CD14-positive monocyte (primary cell): ENCODE data around the gene PRR33. TPM values are rescaled to one million over a fixed set of nuclear protein-coding genes. Genes with fewer than 3 reads are reported as not detected.

ENCODE experiments used
- DNase-seq, 3 donors: peaks; one replicate each; pipeline ENCODE4 v3.0.0-alpha.2; 2011 to 2022
- H2AFZ ChIP-seq: 2 replicates; pipeline ENCODE4 v1.6.0; 2012; ENCODE audit warnings: mild to moderate bottlenecking, low read depth, low read length, inconsistent platforms; ENCODE audit not compliant: insufficient read depth, poor library complexity, severe bottlenecking
- H3K27ac ChIP-seq, 2 donors: 1 replicate in 1 of 2; 2 replicates in 1 of 2; pipeline ENCODE4 v1.5.1; 2012 to 2013; ENCODE audit warnings: low read length in 2 of 2, control low read depth in 1 of 2, inconsistent platforms in 1 of 2, low read depth in 1 of 2, mild to moderate bottlenecking in 1 of 2
- H3K27me3 ChIP-seq, 2 donors: one replicate each; pipeline versions ENCODE4 v1.6.0 to v1.6.1; 2011 to 2013; ENCODE audit warnings: low read length in 2 of 2; ENCODE audit not compliant: control insufficient read depth in 2 of 2, insufficient read depth in 2 of 2
- H3K36me3 ChIP-seq, 2 donors: replicated peaks in 1 of 2; 1 replicate in 1 of 2; 2 replicates in 1 of 2; pipeline versions ENCODE4 v1.5.1 to v1.6.1; 2012 to 2013; ENCODE audit warnings: low read length in 2 of 2, control low read depth in 1 of 2, inconsistent platforms in 1 of 2, mild to moderate bottlenecking in 1 of 2; ENCODE audit not compliant: insufficient read depth in 2 of 2, control insufficient read depth in 1 of 2
- H3K4me1 ChIP-seq, 2 donors: 1 replicate in 1 of 2; 2 replicates in 1 of 2; pipeline versions ENCODE4 v1.5.1 to v1.6.1; 2012 to 2013; ENCODE audit warnings: low read length in 2 of 2, control low read depth in 1 of 2, inconsistent platforms in 1 of 2, mild to moderate bottlenecking in 1 of 2, moderate library complexity in 1 of 2; ENCODE audit not compliant: insufficient read depth in 2 of 2, control insufficient read depth in 1 of 2
- H3K4me2 ChIP-seq: replicated peaks from 2 replicates; pipeline ENCODE3; 2012; ENCODE audit warnings: low read length, moderate library complexity, mild to moderate bottlenecking; ENCODE audit not compliant: poor library complexity, severe bottlenecking; ENCODE audit errors: extremely low read depth
- H3K4me3 ChIP-seq, 3 experiments: fragments of 200-600 bp in 1 of 3; sonication (generic) in 1 of 3; replicated peaks in 1 of 3; 1 replicate in 2 of 3; 2 replicates in 1 of 3; pipeline ENCODE4 v1.5.1; 2011 to 2013; ENCODE audit warnings: low read length in 3 of 3, mild to moderate bottlenecking in 3 of 3, control low read depth in 2 of 3, low read depth in 2 of 3, inconsistent platforms in 1 of 3, moderate library complexity in 1 of 3
- H3K79me2 ChIP-seq: 2 replicates; pipeline ENCODE4 v1.6.0; 2012; ENCODE audit warnings: mild to moderate bottlenecking, control low read depth, inconsistent platforms, low read length, moderate library complexity; ENCODE audit not compliant: insufficient read depth
- H3K9ac ChIP-seq: 2 replicates; pipeline ENCODE4 v1.6.0; 2017; ENCODE audit warnings: low read length, mild to moderate bottlenecking; ENCODE audit not compliant: insufficient read depth, poor library complexity, severe bottlenecking
- H3K9me3 ChIP-seq, 2 donors: replicated peaks in 1 of 2; 1 replicate in 1 of 2; 2 replicates in 1 of 2; pipeline versions ENCODE4 v1.5.1 to v1.6.1; 2012 to 2013; ENCODE audit warnings: low read length in 2 of 2, control low read depth in 1 of 2; ENCODE audit not compliant: control insufficient read depth in 1 of 2, insufficient read depth in 1 of 2
- H4K20me1 ChIP-seq: 2 replicates; pipeline ENCODE4 v1.6.0; 2012; ENCODE audit warnings: mild to moderate bottlenecking, low read length, control low read depth, moderate library complexity; ENCODE audit not compliant: insufficient read depth
- H3K27ac Mint-ChIP-seq, 7 donors: one replicate each; pipeline ENCODE4 v1.8.0; 2020; ENCODE audit warnings: mild to moderate bottlenecking in 7 of 7, mixed read lengths in 7 of 7, moderate library complexity in 6 of 7, inconsistent platforms in 2 of 7
- H3K27me3 Mint-ChIP-seq, 3 donors: one replicate each; pipeline ENCODE4 v1.8.0; 2021 to 2022; ENCODE audit warnings: low read depth in 3 of 3, mild to moderate bottlenecking in 3 of 3, mixed read lengths in 3 of 3, moderate library complexity in 3 of 3, inconsistent platforms in 1 of 3
- H3K36me3 Mint-ChIP-seq, 2 donors: one replicate each; pipeline ENCODE4 v1.8.0; 2020; ENCODE audit warnings: mixed read lengths in 2 of 2, inconsistent platforms in 1 of 2, mild to moderate bottlenecking in 1 of 2
- H3K4me1 Mint-ChIP-seq: one replicate; pipeline ENCODE4 v1.8.0; 2020; ENCODE audit warnings: mild to moderate bottlenecking, mixed read lengths
- H3K4me3 Mint-ChIP-seq, 2 donors: one replicate each; pipeline ENCODE4 v1.8.0; 2020; ENCODE audit warnings: mild to moderate bottlenecking in 2 of 2, mixed read lengths in 2 of 2, moderate library complexity in 1 of 2
- H3K9me3 Mint-ChIP-seq, 7 donors: one replicate each; pipeline ENCODE4 v1.8.0; 2020 to 2022; ENCODE audit warnings: mixed read lengths in 7 of 7, mild to moderate bottlenecking in 6 of 7, moderate library complexity in 6 of 7, inconsistent platforms in 2 of 7
- CTCF ChIP-seq: fragments of 200-600 bp; IDR thresholded peaks from one replicate; pipeline ENCODE4 v1.8.0; 2022; ENCODE audit warnings: antibody characterized with exemption, mild to moderate bottlenecking
- WGBS: methylation state at CpG from one replicate; pipeline ENCODE4 v1.1.5; 2013; ENCODE audit warnings: missing lambda C conversion rate; ENCODE audit not compliant: insufficient coverage; 5-methylcytosine and 5-hydroxymethylcytosine counted together
- intact Hi-C, 2 donors: fragments of 100-400 bp; cut with micrococcal nuclease; formaldehyde crosslinking; loops; one replicate each; pipeline versions ENCODE4 v1.15.0 to v1.15.1; 2023
- polyA plus RNA-seq, 3 donors: library from polyadenylated mRNA; depleted of rRNA in 1 of 3; unstranded in 2 of 3; stranded (reverse) in 1 of 3; fragments of 300-500 nt in 2 of 3; fragments of >200 nt in 1 of 3; fragmentation: Illumina TruSeq in 2 of 3; gene quantifications; 1 replicate in 2 of 3; 2 replicates in 1 of 3; pipeline ENCODE4 v1.2.3, GENCODE V29; 2012 to 2021

PRR33 gene
- polyA plus RNA-seq, 3 donors, result not detected

GRCh38 chr11:1855886-1856265, 35.8 kb downstream of the PRR33 start:
- no peak for TF ChIP-seq CTCF
- Histone ChIP-seq H4K20me1 (peaks cover 70% of the 10 kb centered on the region), H3K27me3 (no peaks in the 10 kb centered on the region), H3K79me2 (peaks cover 97% of the 10 kb centered on the region), H3K9me3 (no peaks in the 10 kb centered on the region), H3K27ac (peak overlapping the region in 1 of 2 donors; percentile 100), H3K4me3 (peak overlapping the region in 1 of 3 experiments; percentile 88), H3K4me1 (peaks cover 79 to 84% of the 10 kb centered on the region in 2 donors), H2AFZ (no peak overlapping the region), H3K9ac (no peak overlapping the region), H3K36me3 (peaks cover 25 to 57% of the 10 kb centered on the region in 2 donors), H3K4me2 (peak overlapping the region; percentile 97)
- Mint-ChIP-seq H3K27me3 (peaks cover 0 to 3% (median 0%) of the 10 kb centered on the region in 3 donors), H3K4me1 (peaks cover 70% of the 10 kb centered on the region), H3K27ac (peak overlapping the region; percentile 8 to 74 (median 59)), H3K9me3 (no peaks in the 10 kb centered on the region), H3K4me3 (peak overlapping the region; percentile 48 to 56), H3K36me3 (peaks cover 23 to 24% of the 10 kb centered on the region in 2 donors)
- no peak for DNase-seq
- intact Hi-C loops, result no loop called here
- 96% methylated on average over 11 of the region's 11 CpGs for WGBS

GRCh38 chr11:1854949-1855885, 36.5 kb downstream of the PRR33 start:
- peaks cover 91% of the 10 kb centered on the region for H3K79me2 ChIP-seq
- H3K4me3 ChIP-seq, result peak overlapping the region in 2 of 3 experiments; percentile 82 to 88
- H2AFZ ChIP-seq, result no peak overlapping the region
- WGBS, result 84% methylated on average over 24 of the region's 26 CpGs
- peaks cover 74% of the 10 kb centered on the region for H3K4me1 Mint-ChIP-seq
- peak overlapping the region in 1 of 2 donors; percentile 100 for H3K27ac ChIP-seq
- TF ChIP-seq CTCF, result no peak
- H4K20me1 ChIP-seq, result peaks cover 64% of the 10 kb centered on the region
- H3K9me3 Mint-ChIP-seq, result no peaks in the 10 kb centered on the region
- no peaks in the 10 kb centered on the region for H3K27me3 ChIP-seq
- peak overlapping the region in 4 of 7 donors; percentile 7 to 100 (median 28) for H3K27ac Mint-ChIP-seq
- peak overlapping the region; percentile 97 for H3K4me2 ChIP-seq
- H3K36me3 ChIP-seq, result peaks cover 25 to 53% of the 10 kb centered on the region in 2 donors
- intact Hi-C loops, result loop anchor here in 1 of 2 donors (5.0 kb wide), 2 partner anchors 73 to 93 kb away; partner anchors contain the start of gene CTSD
- H3K4me3 Mint-ChIP-seq, result peak overlapping the region; percentile 98 to 100
- H3K9ac ChIP-seq, result peak overlapping the region; percentile 97
- H3K9me3 ChIP-seq, result no peaks in the 10 kb centered on the region
- H3K27me3 Mint-ChIP-seq, result peaks cover 0 to 3% (median 0%) of the 10 kb centered on the region in 3 donors
- peaks cover 23 to 24% of the 10 kb centered on the region in 2 donors for H3K36me3 Mint-ChIP-seq
- H3K4me1 ChIP-seq, result peaks cover 83 to 88% of the 10 kb centered on the region in 2 donors
- DNase-seq, result peak in 1 of 3 donors; percentile 83
